Prostate gland (tissue), 2 donors: ENCODE data around the gene TBK1. TPM values are rescaled to one million over a fixed set of nuclear protein-coding genes. Genes with fewer than 3 reads are reported as not detected.

Source experiments
- DNase-seq: peaks from one replicate; pipeline ENCODE4 v3.0.0-alpha.2; 2019; ENCODE audit warnings: low spot score
- H3K27ac ChIP-seq, 2 donors: fragments of 200-600 bp; sonication (generic); 2 replicates each; pipeline ENCODE4 v1.5.1; 2017 to 2019
- H3K27me3 ChIP-seq: fragments of 200-600 bp; sonication (generic); replicated peaks from 2 replicates; pipeline ENCODE4 v1.5.1; 2019; ENCODE audit not compliant: insufficient read depth
- H3K36me3 ChIP-seq, 2 donors: fragments of 200-600 bp; sonication (generic); 1 replicate in 1 of 2; 2 replicates in 1 of 2; pipeline versions ENCODE4 v1.5.1 to v1.8.1; 2017 to 2019
- H3K4me1 ChIP-seq: fragments of 200-600 bp; sonication (generic); replicated peaks from 2 replicates; pipeline ENCODE4 v1.5.1; 2019
- H3K4me3 ChIP-seq, 2 donors: fragments of 200-600 bp; sonication (generic); 2 replicates each; pipeline ENCODE4 v1.5.1; 2017 to 2019
- H3K9me3 ChIP-seq: fragments of 200-600 bp; sonication (generic); 2 replicates; pipeline ENCODE4 v1.5.1; 2017
- CTCF ChIP-seq, 4 experiments: fragments of 200-600 bp in 2 of 4; fragments of 450-650 bp in 2 of 4; sonication (generic) in 2 of 4; IDR thresholded peaks; 1 replicate in 3 of 4; 2 replicates in 1 of 4; pipeline ENCODE4 v1.5.1; 2016 to 2019; ENCODE audit warnings: antibody characterized with exemption in 4 of 4, mild to moderate bottlenecking in 2 of 4, moderate library complexity in 2 of 4
- POLR2A ChIP-seq: fragments of 450-650 bp; IDR thresholded peaks from one replicate; pipeline ENCODE4 v1.6.1; 2016; ENCODE audit warnings: antibody characterized with exemption, mild to moderate bottlenecking
- POLR2AphosphoS5 ChIP-seq: sonication (generic); formaldehyde crosslinking; IDR thresholded peaks from one replicate; pipeline ENCODE4 v1.6.1; 2017; ENCODE audit warnings: antibody characterized with exemption
- WGBS: methylation state at CpG from one replicate; pipeline ENCODE4 v1.1.5; 2018; 5-methylcytosine and 5-hydroxymethylcytosine counted together
- intact Hi-C: fragments of 100-400 bp; cut with DNase I; formaldehyde crosslinking; loops from one replicate; pipeline ENCODE4 v1.14.2; 2022
- total RNA-seq, 2 donors: library from RNA; depleted of rRNA; stranded (reverse); fragments of >200 nt; gene quantifications; one replicate each; pipeline ENCODE4 v1.1.0, GENCODE V29; 2016

TBK1 gene
- total RNA-seq, 2 donors from 2014 or later: 25.9 to 33.6 TPM

GRCh38 chr12:64419696-64420095 is 32.2 kb upstream of the TBK1 start:
- intact Hi-C loops: no loop called here
- Histone ChIP-seq H3K4me1 (no peaks in the 10 kb centered on the region), H3K4me3 (no peak overlapping the region), H3K27ac (peak overlapping the region in 1 of 2 donors; percentile 25), H3K27me3 (no peaks in the 10 kb centered on the region), H3K9me3 (no peaks in the 10 kb centered on the region), H3K36me3 (no peaks in the 10 kb centered on the region)
- TF ChIP-seq POLR2A (no peak), POLR2AphosphoS5 (no peak), CTCF (IDR thresholded peaks at IDR 0.05) (no peak)
- DNase-seq: no peak
- WGBS: 63% methylated on average over 3 of the region's 3 CpGs

- TF ChIP-seq POLR2AphosphoS5 (no peak), CTCF (IDR thresholded peaks at IDR 0.05) (no peak), POLR2A (no peak)
- intact Hi-C loops: no loop called here
- Histone ChIP-seq H3K9me3 (no peaks in the 10 kb centered on the region), H3K27ac (no peak overlapping the region), H3K27me3 (no peaks in the 10 kb centered on the region), H3K4me3 (no peak overlapping the region), H3K36me3 (peaks cover 0 to 4% of the 10 kb centered on the region in 2 donors), H3K4me1 (no peaks in the 10 kb centered on the region)
- no peak for DNase-seq
- 2% methylated on average over 1 of the region's 1 CpG for whole genome bisulfite sequencing
These were observed 23.9 kb upstream of the TBK1 start for GRCh38 chr12:64427988-64428387.

- intact Hi-C loops: no loop called here
- Histone ChIP-seq H3K4me3 (no peak overlapping the region), H3K4me1 (no peaks in the 10 kb centered on the region), H3K9me3 (no peaks in the 10 kb centered on the region), H3K27me3 (no peaks in the 10 kb centered on the region), H3K36me3 (peaks cover 0 to 4% of the 10 kb centered on the region in 2 donors), H3K27ac (peak overlapping the region in 1 of 2 donors; percentile 32)
- no peak for TF ChIP-seq POLR2A
- no peak for TF ChIP-seq CTCF (IDR thresholded peaks at IDR 0.05)
- TF ChIP-seq POLR2AphosphoS5: peak; percentile 60
- peak; percentile 10 for DNase-seq
- WGBS: 72% methylated on average over 4 of the region's 4 CpGs
These were observed 23.0 kb upstream of the TBK1 start for GRCh38 chr12:64428956-64429355.

- no peak overlapping the region for H3K4me3 ChIP-seq
- no peaks in the 10 kb centered on the region for H3K27me3 ChIP-seq
- no peak overlapping the region for H3K27ac ChIP-seq
- no peak for TF ChIP-seq POLR2A
- TF ChIP-seq POLR2AphosphoS5: no peak
- no peak for TF ChIP-seq CTCF (IDR thresholded peaks at IDR 0.05)
- H3K4me1 ChIP-seq: no peaks in the 10 kb centered on the region
- 84% methylated on average over 2 of the region's 2 CpGs for WGBS
- no peaks in the 10 kb centered on the region for H3K9me3 ChIP-seq
- no peak for DNase-seq
- H3K36me3 ChIP-seq: peaks cover 0 to 4% of the 10 kb centered on the region in 2 donors
- intact Hi-C loops: no loop called here
These were observed 21.0 kb upstream of the TBK1 start for GRCh38 chr12:64430886-64431285.

GRCh38 chr12:64431791-64432190 is 20.1 kb upstream of the TBK1 start:
- TF ChIP-seq POLR2A (no peak), POLR2AphosphoS5 (no peak), CTCF (IDR thresholded peaks at IDR 0.05) (no peak)
- 88% methylated on average over 4 of the region's 4 CpGs for WGBS

More at GRCh38 chr12:64431791-64432190, 20.1 kb upstream of the TBK1 start:
- Histone ChIP-seq H3K9me3 (no peaks in the 10 kb centered on the region), H3K4me3 (no peak overlapping the region), H3K27ac (peak overlapping the region in 1 of 2 donors; percentile 24), H3K36me3 (peaks cover 0 to 5% of the 10 kb centered on the region in 2 donors), H3K27me3 (no peaks in the 10 kb centered on the region), H3K4me1 (peaks cover 3% of the 10 kb centered on the region)
- DNase-seq: no peak
- intact Hi-C loops: no loop called here
